HEK293 (cell line): ENCODE results near the gene PFAS.

ENCODE experiments used
- BCL11B ChIP-seq: fragments of 450-650 bp; formaldehyde crosslinking; IDR thresholded peaks from 2 replicates; pipeline ENCODE4 v1.5.1; 2016; ENCODE audit warnings: low read depth, missing biosample characterization, missing genetic modification characterization
- KLF7 ChIP-seq: fragments of 450-650 bp; formaldehyde crosslinking; IDR thresholded peaks from 2 replicates; pipeline ENCODE4 v1.5.1; 2016; ENCODE audit warnings: missing biosample characterization, missing genetic modification characterization, borderline replicate concordance
- KLF8 ChIP-seq: fragments of 450-650 bp; formaldehyde crosslinking; IDR thresholded peaks from 2 replicates; pipeline ENCODE4 v1.5.1; 2016; ENCODE audit warnings: missing biosample characterization, missing genetic modification characterization
- PRDM6 ChIP-seq: fragments of 450-650 bp; formaldehyde crosslinking; IDR thresholded peaks from 2 replicates; pipeline ENCODE4 v1.5.1; 2017; ENCODE audit warnings: missing biosample characterization, missing genetic modification characterization
- ZBTB21 ChIP-seq: fragments of 450-650 bp; formaldehyde crosslinking; IDR thresholded peaks from 2 replicates; pipeline ENCODE4 v1.5.1; 2017; ENCODE audit warnings: missing biosample characterization, missing genetic modification characterization
- ZBTB44 ChIP-seq: fragments of 450-650 bp; IDR thresholded peaks from 2 replicates; pipeline ENCODE4 v1.5.1; 2018; ENCODE audit warnings: missing biosample characterization, mild to moderate bottlenecking, missing genetic modification characterization
- ZNF132 ChIP-seq: fragments of 450-650 bp; formaldehyde crosslinking; IDR thresholded peaks from 2 replicates; pipeline ENCODE4 v1.5.1; 2017; ENCODE audit warnings: missing biosample characterization, missing genetic modification characterization, borderline replicate concordance
- ZNF133 ChIP-seq: fragments of 450-650 bp; formaldehyde crosslinking; IDR thresholded peaks from 2 replicates; pipeline ENCODE4 v1.5.1; 2016; ENCODE audit warnings: missing biosample characterization, missing genetic modification characterization
- ZNF140 ChIP-seq: fragments of 450-650 bp; formaldehyde crosslinking; IDR thresholded peaks from 2 replicates; pipeline ENCODE4 v1.5.1; 2016; ENCODE audit warnings: missing biosample characterization, missing genetic modification characterization
- ZNF214 ChIP-seq: fragments of 450-650 bp; formaldehyde crosslinking; IDR thresholded peaks from 2 replicates; pipeline ENCODE4 v1.5.1; 2017; ENCODE audit warnings: missing biosample characterization, mild to moderate bottlenecking, missing genetic modification characterization, borderline replicate concordance
- ZNF239 ChIP-seq: fragments of 450-650 bp; formaldehyde crosslinking; IDR thresholded peaks from 2 replicates; pipeline ENCODE4 v1.5.1; 2016; ENCODE audit warnings: missing biosample characterization, missing genetic modification characterization
- ZNF248 ChIP-seq: fragments of 450-650 bp; formaldehyde crosslinking; IDR thresholded peaks from 2 replicates; pipeline ENCODE4 v1.5.1; 2017; ENCODE audit warnings: missing biosample characterization, missing genetic modification characterization
- ZNF518A ChIP-seq: fragments of 450-650 bp; formaldehyde crosslinking; conservative IDR thresholded peaks from 2 replicates; pipeline ENCODE4 v1.5.1; 2016; ENCODE audit warnings: low read depth, missing biosample characterization, missing genetic modification characterization
- ZNF558 ChIP-seq: fragments of 450-650 bp; formaldehyde crosslinking; IDR thresholded peaks from 2 replicates; pipeline ENCODE4 v1.5.1; 2016; ENCODE audit warnings: missing biosample characterization, missing genetic modification characterization
- ZNF704 ChIP-seq: fragments of 450-650 bp; formaldehyde crosslinking; IDR thresholded peaks from 2 replicates; pipeline ENCODE4 v1.5.1; 2016; ENCODE audit warnings: missing biosample characterization, missing genetic modification characterization
- ZNF747 ChIP-seq: fragments of 450-650 bp; formaldehyde crosslinking; IDR thresholded peaks from 2 replicates; pipeline ENCODE4 v1.5.1; 2016; ENCODE audit warnings: missing biosample characterization, missing genetic modification characterization
- ZNF768 ChIP-seq: fragments of 450-650 bp; formaldehyde crosslinking; IDR thresholded peaks from 2 replicates; pipeline ENCODE4 v1.5.1; 2018; ENCODE audit warnings: missing biosample characterization, mild to moderate bottlenecking, missing genetic modification characterization
- ZNF777 ChIP-seq: fragments of 450-650 bp; formaldehyde crosslinking; IDR thresholded peaks from 2 replicates; pipeline ENCODE4 v1.5.1; 2017; ENCODE audit warnings: missing biosample characterization, missing genetic modification characterization, borderline replicate concordance
- ZSCAN5A ChIP-seq: fragments of 450-650 bp; formaldehyde crosslinking; IDR thresholded peaks from 2 replicates; pipeline ENCODE4 v1.5.1; 2016; ENCODE audit warnings: missing biosample characterization, missing genetic modification characterization
- TF ChIP-seq, protein P1 (sequence below): fragments of 450-650 bp; formaldehyde crosslinking; IDR thresholded peaks from 2 replicates; pipeline ENCODE4 v1.5.1; 2016; ENCODE audit warnings: missing biosample characterization, missing genetic modification characterization
- TF ChIP-seq, protein P2 (sequence below): fragments of 450-650 bp; formaldehyde crosslinking; IDR thresholded peaks from 2 replicates; pipeline ENCODE4 v1.5.1; 2016; ENCODE audit warnings: missing biosample characterization, missing genetic modification characterization, borderline replicate concordance

Gene PFAS

GRCh38 chr17:8226536-8227237 is 22.4 kb upstream of the PFAS start (continued):
- TF ChIP-seq, protein P1, sequence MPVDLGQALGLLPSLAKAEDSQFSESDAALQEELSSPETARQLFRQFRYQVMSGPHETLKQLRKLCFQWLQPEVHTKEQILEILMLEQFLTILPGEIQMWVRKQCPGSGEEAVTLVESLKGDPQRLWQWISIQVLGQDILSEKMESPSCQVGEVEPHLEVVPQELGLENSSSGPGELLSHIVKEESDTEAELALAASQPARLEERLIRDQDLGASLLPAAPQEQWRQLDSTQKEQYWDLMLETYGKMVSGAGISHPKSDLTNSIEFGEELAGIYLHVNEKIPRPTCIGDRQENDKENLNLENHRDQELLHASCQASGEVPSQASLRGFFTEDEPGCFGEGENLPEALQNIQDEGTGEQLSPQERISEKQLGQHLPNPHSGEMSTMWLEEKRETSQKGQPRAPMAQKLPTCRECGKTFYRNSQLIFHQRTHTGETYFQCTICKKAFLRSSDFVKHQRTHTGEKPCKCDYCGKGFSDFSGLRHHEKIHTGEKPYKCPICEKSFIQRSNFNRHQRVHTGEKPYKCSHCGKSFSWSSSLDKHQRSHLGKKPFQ (tag by site-specific recombination): 0 out of 2 replicates have a peak, but pooled peaks have one; percentile 7
- TF ChIP-seq ZNF518A (tag by site-specific recombination) (peak; percentile 30; the same call in 1 of the 2 replicates), ZNF777 (tag by site-specific recombination) (no peak; the same call in 1 of the 2 replicates), ZNF248 (tag by site-specific recombination) (no peak), ZNF768 (no peak), ZNF214 (0 out of 2 replicates have a peak, but pooled peaks have one; percentile 23), ZNF132 (tag by site-specific recombination) (no peak), ZNF140 (no peak), ZBTB21 (peak; percentile 32; the same call in 1 of the 2 replicates), ZNF239 (tag by site-specific recombination) (no peak), ZNF704 (tag by site-specific recombination) (no peak), ZBTB44 (tag by site-specific recombination) (no peak; the same call in none of the 2 replicates), ZNF747 (tag by site-specific recombination) (no peak), ZSCAN5A (tag by site-specific recombination) (no peak), KLF8 (tag by site-specific recombination) (peak; percentile 66), PRDM6 (no peak), ZNF558 (tag by site-specific recombination) (no peak), BCL11B (tag by site-specific recombination) (peak; percentile 86; the same call in 1 of the 2 replicates), KLF7 (no peak; the same call in 1 of the 2 replicates), ZNF133 (tag by site-specific recombination) (no peak)
- TF ChIP-seq, protein P2, sequence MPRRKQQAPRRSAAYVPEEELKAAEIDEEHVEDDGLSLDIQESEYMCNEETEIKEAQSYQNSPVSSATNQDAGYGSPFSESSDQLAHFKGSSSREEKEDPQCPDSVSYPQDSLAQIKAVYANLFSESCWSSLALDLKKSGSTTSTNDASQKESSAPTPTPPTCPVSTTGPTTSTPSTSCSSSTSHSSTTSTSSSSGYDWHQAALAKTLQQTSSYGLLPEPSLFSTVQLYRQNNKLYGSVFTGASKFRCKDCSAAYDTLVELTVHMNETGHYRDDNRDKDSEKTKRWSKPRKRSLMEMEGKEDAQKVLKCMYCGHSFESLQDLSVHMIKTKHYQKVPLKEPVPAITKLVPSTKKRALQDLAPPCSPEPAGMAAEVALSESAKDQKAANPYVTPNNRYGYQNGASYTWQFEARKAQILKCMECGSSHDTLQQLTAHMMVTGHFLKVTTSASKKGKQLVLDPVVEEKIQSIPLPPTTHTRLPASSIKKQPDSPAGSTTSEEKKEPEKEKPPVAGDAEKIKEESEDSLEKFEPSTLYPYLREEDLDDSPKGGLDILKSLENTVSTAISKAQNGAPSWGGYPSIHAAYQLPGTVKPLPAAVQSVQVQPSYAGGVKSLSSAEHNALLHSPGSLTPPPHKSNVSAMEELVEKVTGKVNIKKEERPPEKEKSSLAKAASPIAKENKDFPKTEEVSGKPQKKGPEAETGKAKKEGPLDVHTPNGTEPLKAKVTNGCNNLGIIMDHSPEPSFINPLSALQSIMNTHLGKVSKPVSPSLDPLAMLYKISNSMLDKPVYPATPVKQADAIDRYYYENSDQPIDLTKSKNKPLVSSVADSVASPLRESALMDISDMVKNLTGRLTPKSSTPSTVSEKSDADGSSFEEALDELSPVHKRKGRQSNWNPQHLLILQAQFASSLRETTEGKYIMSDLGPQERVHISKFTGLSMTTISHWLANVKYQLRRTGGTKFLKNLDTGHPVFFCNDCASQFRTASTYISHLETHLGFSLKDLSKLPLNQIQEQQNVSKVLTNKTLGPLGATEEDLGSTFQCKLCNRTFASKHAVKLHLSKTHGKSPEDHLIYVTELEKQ (tag by site-specific recombination): peak; percentile 70; the same call in 1 of the 2 replicates
